SK-N-SH (cell line): ENCODE data around the gene PBX4. TPM values are rescaled to one million over a fixed set of nuclear protein-coding genes. Genes with fewer than 3 reads are reported as not detected.

Experiments
- CTCF ChIA-PET: fragments of 300-600, 350-600 bp; formaldehyde crosslinking; extraction: SDS; loops from one replicate; lab custom pipeline; 2021; lab: Yijun Ruan, JAX
- POLR2A ChIA-PET: fragments of 350-600 bp; sonication (Branson Sonifier 250); formaldehyde crosslinking; extraction: SDS; loops from one replicate; lab custom pipeline; 2020; ENCODE audit warnings: antibody characterized with exemption, inconsistent platforms; lab: Yijun Ruan, JAX
- DNase-seq: peaks from one replicate; pipeline ENCODE4 v3.0.0; 2012
- H2AFZ ChIP-seq: fragments of 200-600 bp; sonication (generic); 2 replicates; pipeline ENCODE4 v1.8.1; 2016; ENCODE audit warnings: antibody characterized with exemption, mild to moderate bottlenecking, low read depth
- H3F3A ChIP-seq: fragments of 200-600 bp; sonication (generic); replicated peaks from 2 replicates; pipeline ENCODE3; 2016; ENCODE audit warnings: antibody characterized with exemption, mild to moderate bottlenecking; ENCODE audit not compliant: insufficient read depth
- H3K27ac ChIP-seq, 2 experiments: fragments of 200-500 bp in 1 of 2; fragments of 200-600 bp in 1 of 2; sonication (Bioruptor generic) in 1 of 2; sonication (generic), shearing (Covaris generic) in 1 of 2; 2 replicates each; pipeline versions ENCODE4 v1.5.1 to v1.6.1; 2014 to 2016; ENCODE audit warnings: low read depth in 2 of 2, inconsistent platforms in 1 of 2, low read length in 1 of 2, mild to moderate bottlenecking in 1 of 2, mixed read lengths in 1 of 2
- H3K27me3 ChIP-seq: fragments of 200-600 bp; sonication (generic), shearing (Covaris generic); 2 replicates; pipeline ENCODE4 v1.6.1; 2016; ENCODE audit warnings: mixed run types; ENCODE audit not compliant: insufficient read depth
- H3K36me3 ChIP-seq, 2 experiments: fragments of 200-500 bp in 1 of 2; fragments of 200-600 bp in 1 of 2; sonication (Bioruptor generic) in 1 of 2; sonication (generic) in 1 of 2; replicated peaks in 1 of 2; 2 replicates each; pipeline versions ENCODE3 to v1.5.1; 2014 to 2016; ENCODE audit warnings: low read length in 1 of 2, mild to moderate bottlenecking in 1 of 2; ENCODE audit not compliant: insufficient read depth in 2 of 2, control insufficient read depth in 1 of 2
- H3K4me1 ChIP-seq, 2 experiments: fragments of 200-500 bp in 1 of 2; fragments of 200-600 bp in 1 of 2; sonication (Bioruptor generic) in 1 of 2; sonication (generic), shearing (Covaris generic) in 1 of 2; 2 replicates each; pipeline versions ENCODE4 v1.5.1 to v1.6.1; 2014 to 2016; ENCODE audit warnings: low read depth in 1 of 2, low read length in 1 of 2, mixed run types in 1 of 2; ENCODE audit not compliant: insufficient read depth in 2 of 2, control insufficient read depth in 1 of 2
- H3K4me2 ChIP-seq: fragments of 200-600 bp; sonication (generic), shearing (Covaris generic); 2 replicates; pipeline ENCODE4 v1.6.1; 2017; ENCODE audit warnings: mixed run types
- H3K4me3 ChIP-seq, 2 experiments: fragments of 200-500 bp in 1 of 2; fragments of 200-600 bp in 1 of 2; sonication (Bioruptor generic) in 1 of 2; sonication (generic), shearing (Covaris generic) in 1 of 2; 2 replicates each; pipeline versions ENCODE4 v1.5.1 to v1.8.1; 2014 to 2016; ENCODE audit warnings: low read depth in 2 of 2, inconsistent platforms in 1 of 2, low read length in 1 of 2, mild to moderate bottlenecking in 1 of 2, mixed read lengths in 1 of 2, moderate library complexity in 1 of 2
- H3K79me2 ChIP-seq: fragments of 200-600 bp; sonication (generic); 2 replicates; pipeline ENCODE4 v1.8.1; 2017; ENCODE audit warnings: mild to moderate bottlenecking; ENCODE audit not compliant: insufficient read depth
- H3K9ac ChIP-seq: fragments of 200-600 bp; sonication (generic); 2 replicates; pipeline ENCODE4 v1.6.1; 2017; ENCODE audit warnings: mixed run types
- H3K9me2 ChIP-seq: fragments of 200-600 bp; sonication (generic); 2 replicates; pipeline ENCODE4 v1.6.1; 2017; ENCODE audit warnings: mixed run types
- H3K9me3 ChIP-seq: fragments of 200-600 bp; sonication (generic); 2 replicates; pipeline ENCODE4 v1.6.1; 2017; ENCODE audit warnings: mixed run types, mild to moderate bottlenecking, moderate library complexity
- H4K20me1 ChIP-seq: fragments of 200-600 bp; sonication (generic); 2 replicates; pipeline ENCODE4 v1.6.1; 2017; ENCODE audit warnings: mild to moderate bottlenecking, mixed run types; ENCODE audit not compliant: insufficient read depth
- ELF1 ChIP-seq: IDR thresholded peaks from 2 replicates; pipeline ENCODE4 v1.4.0; 2012
- FOSL2 ChIP-seq: IDR thresholded peaks from 2 replicates; pipeline ENCODE4 v1.4.0; 2012; ENCODE audit warnings: low read depth, mild to moderate bottlenecking, moderate library complexity, borderline replicate concordance
- FOXJ3 ChIP-seq: sonication (generic); formaldehyde crosslinking; IDR thresholded peaks from 2 replicates; pipeline ENCODE4 v1.5.1; 2020; ENCODE audit warnings: mild to moderate bottlenecking, missing genetic modification reagents
- FOXM1 ChIP-seq: IDR thresholded peaks from 2 replicates; pipeline ENCODE4 v1.4.0; 2012; ENCODE audit warnings: low read depth, mild to moderate bottlenecking
- GABPA ChIP-seq: IDR thresholded peaks from 2 replicates; pipeline ENCODE4 v1.4.0; 2012; ENCODE audit warnings: low read depth, mild to moderate bottlenecking
- IRF3 ChIP-seq: fragments of 150-350 bp; IDR thresholded peaks from 2 replicates; pipeline ENCODE4 v1.6.1; 2016; ENCODE audit warnings: mild to moderate bottlenecking, low read depth, low read length
- JUND ChIP-seq: IDR thresholded peaks from 2 replicates; pipeline ENCODE4 v1.4.0; 2012
- MAX ChIP-seq: IDR thresholded peaks from 2 replicates; pipeline ENCODE4 v1.4.0; 2012; ENCODE audit warnings: low read depth
- NFIC ChIP-seq: IDR thresholded peaks from 2 replicates; pipeline ENCODE4 v1.4.0; 2012; ENCODE audit warnings: borderline replicate concordance
- POLR2AphosphoS5 ChIP-seq: IDR thresholded peaks from 2 replicates; pipeline ENCODE4 v1.6.1; 2012; ENCODE audit warnings: low read depth, low read length
- RAD21 ChIP-seq: IDR thresholded peaks from 2 replicates; pipeline ENCODE4 v1.6.1; 2012; ENCODE audit warnings: mild to moderate bottlenecking, low read length
- RCOR1 ChIP-seq: fragments of 150-350 bp; IDR thresholded peaks from 2 replicates; pipeline ENCODE4 v1.6.1; 2017; ENCODE audit warnings: antibody characterized with exemption, low read length
- RFX5 ChIP-seq: IDR thresholded peaks from 2 replicates; pipeline ENCODE4 v1.6.1; 2012; ENCODE audit warnings: mild to moderate bottlenecking, improper control_type of control experiment, low read length
- RXRA ChIP-seq: IDR thresholded peaks from 2 replicates; pipeline ENCODE4 v1.4.0; 2012; ENCODE audit warnings: low read depth, mild to moderate bottlenecking, borderline replicate concordance
- TAF1 ChIP-seq: IDR thresholded peaks from 2 replicates; pipeline ENCODE4 v1.6.1; 2012; ENCODE audit warnings: low read depth, mild to moderate bottlenecking, low read length, moderate library complexity, borderline replicate concordance
- TCF12 ChIP-seq: IDR thresholded peaks from 2 replicates; pipeline ENCODE4 v1.4.0; 2012
- TEAD4 ChIP-seq: IDR thresholded peaks from 2 replicates; pipeline ENCODE4 v1.4.0; 2012; ENCODE audit warnings: mild to moderate bottlenecking, borderline replicate concordance; ENCODE audit not compliant: insufficient read depth
- USF1 ChIP-seq: IDR thresholded peaks from 2 replicates; pipeline ENCODE4 v1.4.0; 2012; ENCODE audit warnings: low read depth, borderline replicate concordance
- USF2 ChIP-seq: fragments of 150-350 bp; IDR thresholded peaks from 2 replicates; pipeline ENCODE4 v1.6.1; 2017; ENCODE audit warnings: antibody characterized with exemption, low read length, low read depth, borderline replicate concordance
- YY1 ChIP-seq: IDR thresholded peaks from 2 replicates; pipeline ENCODE4 v1.4.0; 2012; ENCODE audit warnings: low read depth, mild to moderate bottlenecking
- WGBS: methylation state at CpG from one replicate; pipeline ENCODE4 v1.1.6; 2017; ENCODE audit warnings: low lambda C conversion rate; 5-methylcytosine and 5-hydroxymethylcytosine counted together
- polyA plus RNA-seq, 3 experiments: library from polyadenylated mRNA; depleted of rRNA; stranded (reverse); fragments of >200 nt; gene quantifications; 2 replicates each; pipeline ENCODE4 v1.2.3, GENCODE V29; 2012

Gene PBX4
- polyA plus RNA-seq, 1 of the 3 experiments (the other 2 are of a cell fraction): 6.4 TPM

GRCh38 chr19:19587771-19588170, 30.7 kb downstream of the PBX4 start:
- CTCF ChIA-PET: interaction anchor here (1.3 to 1.7 kb wide), 2 partner anchors 10 to 35 kb away, joined by 3 to 5 read pairs; no protein-coding TSS in a partner anchor
- peaks cover 9 to 14% of the 10 kb centered on the region in 2 experiments; a peak in 3 of 4 replicates for H3K4me1 ChIP-seq

GRCh38 chr19:19584356-19584755, 34.1 kb downstream of the PBX4 start:
- no peaks in the 10 kb centered on the region for H3F3A ChIP-seq

More at GRCh38 chr19:19587771-19588170, 30.7 kb downstream of the PBX4 start:
- Histone ChIP-seq H3F3A (peaks cover 13% of the 10 kb centered on the region), H3K27me3 (no peaks in the 10 kb centered on the region), H3K4me2 (no peak overlapping the region), H3K79me2 (no peaks in the 10 kb centered on the region), H3K9ac (no peak overlapping the region), H3K9me3 (no peaks in the 10 kb centered on the region), H4K20me1 (no peaks in the 10 kb centered on the region), H3K36me3 (no peaks in the 10 kb centered on the region), H3K4me3 (no peak overlapping the region)
- POLR2A ChIA-PET: no interaction called here
- WGBS: 89% methylated on average over 5 of the region's 5 CpGs
- no peak for DNase-seq
- TF ChIP-seq RFX5: no peak
- TF ChIP-seq POLR2AphosphoS5: no peak
- TF ChIP-seq IRF3: no peak
- TF ChIP-seq TEAD4: no peak
- TF ChIP-seq RAD21: no peak
- TF ChIP-seq, all 33 proteins: peak for 0
- Histone ChIP-seq H3K27ac (no peak overlapping the region), H2AFZ (no peak overlapping the region), H3K9me2 (no peaks in the 10 kb centered on the region)

More at GRCh38 chr19:19584356-19584755, 34.1 kb downstream of the PBX4 start:
- Histone ChIP-seq H4K20me1 (no peaks in the 10 kb centered on the region), H3K4me2 (no peak overlapping the region), H3K9me3 (no peaks in the 10 kb centered on the region), H2AFZ (no peak overlapping the region), H3K36me3 (no peaks in the 10 kb centered on the region), H3K9ac (no peak overlapping the region), H3K27me3 (no peaks in the 10 kb centered on the region), H3K4me1 (no peaks in the 10 kb centered on the region; a peak in 1 of 4 replicates), H3K79me2 (no peaks in the 10 kb centered on the region), H3K27ac (no peak overlapping the region), H3K4me3 (no peak overlapping the region), H3K9me2 (no peaks in the 10 kb centered on the region)
- 80% methylated on average over 6 of the region's 6 CpGs for WGBS
- CTCF ChIA-PET: interaction anchor here (1.6 to 3.0 kb wide), 2 partner anchors 30 to 52 kb away, joined by 4 to 14 read pairs; no protein-coding TSS in a partner anchor
- POLR2A ChIA-PET: no interaction called here
- TF ChIP-seq RXRA: no peak
- no peak for TF ChIP-seq FOXJ3 (CRISPR knock-in tag)
- no peak for TF ChIP-seq FOXM1
- no peak for TF ChIP-seq TAF1
- no peak for TF ChIP-seq JUND
- TF ChIP-seq ELF1: no peak
- no peak for TF ChIP-seq FOSL2
- TF ChIP-seq NFIC: no peak
- TF ChIP-seq GABPA: no peak
- no peak for TF ChIP-seq YY1
- no peak for TF ChIP-seq USF1
- no peak for TF ChIP-seq RFX5
- no peak for TF ChIP-seq POLR2AphosphoS5
- no peak for TF ChIP-seq TCF12
- TF ChIP-seq RCOR1: no peak
- no peak for TF ChIP-seq USF2
- TF ChIP-seq MAX: no peak
- DNase-seq: no peak
